Caco-2 (cell line): ENCODE measurements around the gene KIF5B. TPM values are rescaled to one million over a fixed set of nuclear protein-coding genes. Genes with fewer than 3 reads are reported as not detected.
"Not testable (repeated sequence)": the region's sequence is repeated elsewhere in the genome, so short reads cannot be mapped to it uniquely, and the experiment has no call there.

Experiments used
- BruUV-seq: library from RNA; stranded (reverse); fragments of 400-500 nt; replicated peaks from 2 replicates; lab custom pipeline; 2021; lab: Mats Ljungman, UMichigan
- CTCF ChIA-PET: fragments of 300-600 bp; sonication (Branson Sonifier 250); formaldehyde crosslinking; loops from one replicate; lab custom pipeline; 2022; ENCODE audit warnings: antibody characterized with exemption; lab: Charles Lee
- POLR2A ChIA-PET: fragments of 300-600 bp; sonication (Branson Sonifier 250); formaldehyde crosslinking; loops from one replicate; lab custom pipeline; 2022; ENCODE audit warnings: antibody characterized with exemption; lab: Charles Lee
- DNase-seq, 2 experiments: peaks; one replicate each; pipeline versions ENCODE4 v3.0.0 to v3.0.0-alpha.2; 2020 to 2022
- H3K27me3 ChIP-seq: replicated peaks from 2 replicates; pipeline ENCODE4 v1.6.0; 2011; ENCODE audit warnings: low read length; ENCODE audit not compliant: control insufficient read depth, insufficient read depth
- H3K36me3 ChIP-seq: 2 replicates; pipeline ENCODE4 v1.5.1; 2011; ENCODE audit warnings: low read length; ENCODE audit not compliant: control insufficient read depth, insufficient read depth
- H3K4me1 ChIP-seq: fragments of 250-450 bp; sonication (Bioruptor Pico); 2 replicates; pipeline ENCODE4 v1.5.1; 2020; ENCODE audit warnings: mild to moderate bottlenecking
- H3K4me3 ChIP-seq: 2 replicates; pipeline ENCODE4 v1.5.1; 2011; ENCODE audit warnings: low read depth, mild to moderate bottlenecking, control low read depth, low read length
- H3K9me3 ChIP-seq: fragments of 250-450 bp; sonication (Bioruptor Pico); 2 replicates; pipeline ENCODE4 v1.5.1; 2020; ENCODE audit warnings: mild to moderate bottlenecking, moderate library complexity
- H3K27ac Mint-ChIP-seq: one replicate; pipeline ENCODE4 v1.8.0; 2022; ENCODE audit warnings: mixed read lengths; ENCODE audit not compliant: unreplicated experiment
- H3K27me3 Mint-ChIP-seq: one replicate; pipeline ENCODE4 v1.8.0; 2022; ENCODE audit warnings: mixed read lengths; ENCODE audit not compliant: insufficient read depth, unreplicated experiment
- H3K36me3 Mint-ChIP-seq: one replicate; pipeline ENCODE4 v1.8.0; 2022; ENCODE audit warnings: mild to moderate bottlenecking, mixed read lengths; ENCODE audit not compliant: insufficient read depth, unreplicated experiment
- H3K4me1 Mint-ChIP-seq: one replicate; pipeline ENCODE4 v1.8.0; 2022; ENCODE audit warnings: low read depth, mixed read lengths; ENCODE audit not compliant: unreplicated experiment
- H3K4me3 Mint-ChIP-seq: one replicate; pipeline ENCODE4 v1.8.0; 2022; ENCODE audit warnings: mild to moderate bottlenecking, moderate library complexity, mixed read lengths; ENCODE audit not compliant: unreplicated experiment
- H3K9me3 Mint-ChIP-seq: one replicate; pipeline ENCODE4 v1.8.0; 2022; ENCODE audit warnings: mixed read lengths; ENCODE audit not compliant: unreplicated experiment
- CTCF ChIP-seq, 2 experiments: fragments of 200-600 bp in 1 of 2; IDR thresholded peaks; 1 replicate in 1 of 2; 2 replicates in 1 of 2; pipeline versions ENCODE4 v1.5.1 to v1.8.0; 2011 to 2022; ENCODE audit warnings: antibody characterized with exemption in 1 of 2, control low read depth in 1 of 2, inconsistent platforms in 1 of 2, low read depth in 1 of 2, low read length in 1 of 2, mild to moderate bottlenecking in 1 of 2, moderate library complexity in 1 of 2; ENCODE audit not compliant: insufficient read depth in 1 of 2, severe bottlenecking in 1 of 2, unreplicated experiment in 1 of 2
- intact Hi-C: fragments of 100-400 bp; cut with micrococcal nuclease; formaldehyde crosslinking; loops from one replicate; pipeline ENCODE4 v1.10.0; 2022; ENCODE audit not compliant: unreplicated experiment
- total RNA-seq: library from RNA; stranded (reverse); gene quantifications from 2 replicates; pipeline ENCODE4 v1.2.3, GENCODE V29; 2022

KIF5B gene
- total RNA-seq, 1 experiment from 2014 or later: 183 TPM

GRCh38 chr10:32055478-32056135 is 618 bp downstream of the KIF5B start:
- H3K4me3 ChIP-seq: peak overlapping the region; percentile 97
- intact Hi-C loops: loop anchor here (1.0 to 5.0 kb wide), 5 partner anchors 31 to 292 kb away; partner anchors contain the start of genes ARHGAP12 and EPC1
- H3K4me1 ChIP-seq: peaks cover 55% of the 10 kb centered on the region
- peaks cover 35% of the 10 kb centered on the region for H3K4me1 Mint-ChIP-seq
- peak; percentile 83 to 89 for DNase-seq
- CTCF ChIA-PET: interaction anchor here (0.6 kb wide), 1 partner anchor 94 kb away, joined by 4 read pairs; no protein-coding TSS in a partner anchor
- H3K4me3 Mint-ChIP-seq: peak overlapping the region; percentile 98
- no peaks in the 10 kb centered on the region for H3K27me3 Mint-ChIP-seq
- no peaks in the 10 kb centered on the region for H3K27me3 ChIP-seq
- peak overlapping the region; percentile 90 for H3K27ac Mint-ChIP-seq
- no TSS peak for BruUV-seq
- peaks cover 39% of the 10 kb centered on the region for H3K36me3 Mint-ChIP-seq
- no peaks in the 10 kb centered on the region for H3K36me3 ChIP-seq
- H3K9me3 Mint-ChIP-seq: no peaks in the 10 kb centered on the region
- POLR2A ChIA-PET: interaction anchor here (0.7 kb wide), 1 partner anchor 40 kb away, joined by 6 read pairs; no protein-coding TSS in a partner anchor
- H3K9me3 ChIP-seq: no peaks in the 10 kb centered on the region
- peak; percentile 13 to 30 for TF ChIP-seq CTCF (IDR thresholded peaks at IDR 0.05; ENCODE audit: insufficient read depth in 1 of 2, low read depth in 1 of 2, low read length in 1 of 2, severe bottlenecking in 1 of 2, unreplicated experiment in 1 of 2)

GRCh38 chr10:32054094-32054493 is 2.1 kb downstream of the KIF5B start:
- intact Hi-C loops: loop anchor here (2.0 kb wide), 3 partner anchors 33 to 153 kb away; partner anchors contain the start of gene ARHGAP12

GRCh38 chr10:32053392-32053791 is 2.8 kb downstream of the KIF5B start:
- Mint-ChIP-seq H3K4me1 (peaks cover 37% of the 10 kb centered on the region), H3K36me3 (peaks cover 52% of the 10 kb centered on the region), H3K4me3 (peak overlapping the region; percentile 98)
- H3K36me3 ChIP-seq, H3K27ac Mint-ChIP-seq, DNase-seq, CTCF ChIA-PET, H3K27me3 Mint-ChIP-seq, POLR2A ChIA-PET, BruUV-seq, H3K9me3 ChIP-seq, intact Hi-C loops, H3K27me3 ChIP-seq, H3K4me3 ChIP-seq, H3K9me3 Mint-ChIP-seq: not testable (repeated sequence)
- H3K4me1 ChIP-seq: peaks cover 41% of the 10 kb centered on the region

More at GRCh38 chr10:32054094-32054493, 2.1 kb downstream of the KIF5B start:
- ChIA-PET POLR2A (no interaction called here), CTCF (no interaction called here)
- peaks cover 44% of the 10 kb centered on the region for H3K4me1 ChIP-seq
- H3K9me3 Mint-ChIP-seq: no peaks in the 10 kb centered on the region
- no TSS peak for BruUV-seq
- H3K36me3 ChIP-seq: no peaks in the 10 kb centered on the region
- H3K9me3 ChIP-seq: no peaks in the 10 kb centered on the region
- peak overlapping the region; percentile 90 for H3K27ac Mint-ChIP-seq
- TF ChIP-seq CTCF (IDR thresholded peaks at IDR 0.05; ENCODE audit: insufficient read depth in 1 of 2, low read depth in 1 of 2, low read length in 1 of 2, severe bottlenecking in 1 of 2, unreplicated experiment in 1 of 2): no peak
- no peaks in the 10 kb centered on the region for H3K27me3 ChIP-seq
- peak overlapping the region; percentile 98 for H3K4me3 Mint-ChIP-seq
- peaks cover 47% of the 10 kb centered on the region for H3K36me3 Mint-ChIP-seq
- peak in 1 of 2 experiments; percentile 24 for DNase-seq
- H3K27me3 Mint-ChIP-seq: no peaks in the 10 kb centered on the region
- H3K4me1 Mint-ChIP-seq: peaks cover 41% of the 10 kb centered on the region
- H3K4me3 ChIP-seq: peak overlapping the region; percentile 97
